Upper lobe of left lung (tissue), 4 donors: Measurements from ENCODE around the gene KRT75.

Source experiments
- CTCF ChIP-seq, 6 experiments: fragments of 450-650 bp in 4 of 6; fragments of 200-600 bp in 2 of 6; sonication (generic) in 2 of 6; IDR thresholded peaks; one replicate each; pipeline ENCODE4 v1.5.1; 2016 to 2019; ENCODE audit warnings: antibody characterized with exemption in 6 of 6
- POLR2A ChIP-seq, 4 donors: fragments of 450-650 bp; IDR thresholded peaks; one replicate each; pipeline ENCODE4 v1.5.1; 2016 to 2017; ENCODE audit warnings: antibody characterized with exemption in 4 of 4, mild to moderate bottlenecking in 2 of 4
- POLR2AphosphoS5 ChIP-seq, 2 donors: sonication (generic); formaldehyde crosslinking; IDR thresholded peaks; one replicate each; pipeline ENCODE4 v1.5.1; 2017; ENCODE audit warnings: antibody characterized with exemption in 2 of 2

- TF ChIP-seq CTCF (IDR thresholded peaks at IDR 0.05) (no peak), POLR2A (IDR thresholded peaks at IDR 0.05) (no peak), POLR2AphosphoS5 (IDR thresholded peaks at IDR 0.05) (no peak)
These were observed 8.7 kb downstream of the KRT75 start for GRCh38 chr12:52425466-52425865.
